Keratinocyte (primary cell): ENCODE results near the gene KCNJ9.

Experiments used
- EZH2 ChIP-seq: IDR thresholded peaks from one replicate; pipeline ENCODE4 v1.6.1; 2012; ENCODE audit warnings: inconsistent platforms, mild to moderate bottlenecking, low read length, moderate library complexity
- TF ChIP-seq, protein P1 (sequence below), 3 experiments: IDR thresholded peaks in 1 of 3; conservative IDR thresholded peaks in 1 of 3; optimal IDR thresholded peaks in 1 of 3; 2 replicates in 2 of 3; 3 replicates in 1 of 3; pipeline versions ENCODE3 to v1.5.1; 2011; ENCODE audit warnings: low read length in 3 of 3, mild to moderate bottlenecking in 3 of 3, moderate library complexity in 2 of 3, control low read depth in 1 of 3, inconsistent platforms in 1 of 3; ENCODE audit not compliant: insufficient read depth in 2 of 3; ENCODE audit errors: extremely low read depth in 1 of 3

GRCh38 chr1:160058087-160058486, 23.3 kb upstream of the KCNJ9 start:
- TF ChIP-seq, protein P1, sequence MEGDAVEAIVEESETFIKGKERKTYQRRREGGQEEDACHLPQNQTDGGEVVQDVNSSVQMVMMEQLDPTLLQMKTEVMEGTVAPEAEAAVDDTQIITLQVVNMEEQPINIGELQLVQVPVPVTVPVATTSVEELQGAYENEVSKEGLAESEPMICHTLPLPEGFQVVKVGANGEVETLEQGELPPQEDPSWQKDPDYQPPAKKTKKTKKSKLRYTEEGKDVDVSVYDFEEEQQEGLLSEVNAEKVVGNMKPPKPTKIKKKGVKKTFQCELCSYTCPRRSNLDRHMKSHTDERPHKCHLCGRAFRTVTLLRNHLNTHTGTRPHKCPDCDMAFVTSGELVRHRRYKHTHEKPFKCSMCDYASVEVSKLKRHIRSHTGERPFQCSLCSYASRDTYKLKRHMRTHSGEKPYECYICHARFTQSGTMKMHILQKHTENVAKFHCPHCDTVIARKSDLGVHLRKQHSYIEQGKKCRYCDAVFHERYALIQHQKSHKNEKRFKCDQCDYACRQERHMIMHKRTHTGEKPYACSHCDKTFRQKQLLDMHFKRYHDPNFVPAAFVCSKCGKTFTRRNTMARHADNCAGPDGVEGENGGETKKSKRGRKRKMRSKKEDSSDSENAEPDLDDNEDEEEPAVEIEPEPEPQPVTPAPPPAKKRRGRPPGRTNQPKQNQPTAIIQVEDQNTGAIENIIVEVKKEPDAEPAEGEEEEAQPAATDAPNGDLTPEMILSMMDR (optimal IDR thresholded peaks at IDR 0.05 in 1 of 3, IDR thresholded peaks at IDR 0.05 in 1 of 3, conservative IDR thresholded peaks at IDR 0.05 in 1 of 3; ENCODE audit: extremely low read depth in 1 of 3, insufficient read depth in 2 of 3, low read length in 3 of 3) = peak in 2 of 3 experiments; percentile 33 to 44
- no peak for TF ChIP-seq EZH2
